Hepatic stellate cell (primary cell): Measurements from ENCODE around the gene C9orf152.
"Not testable (repeated sequence)": the region's sequence is repeated elsewhere in the genome, so short reads cannot be mapped to it uniquely, and the experiment has no call there.

ENCODE experiments used
- DNase-seq: peaks from one replicate; pipeline ENCODE4 v3.0.0; 2011; ENCODE audit warnings: low spot score

Gene C9orf152, protein sequence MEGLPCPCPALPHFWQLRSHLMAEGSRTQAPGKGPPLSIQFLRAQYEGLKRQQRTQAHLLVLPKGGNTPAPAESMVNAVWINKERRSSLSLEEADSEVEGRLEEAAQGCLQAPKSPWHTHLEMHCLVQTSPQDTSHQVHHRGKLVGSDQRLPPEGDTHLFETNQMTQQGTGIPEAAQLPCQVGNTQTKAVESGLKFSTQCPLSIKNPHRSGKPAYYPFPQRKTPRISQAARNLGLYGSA

DNA sequence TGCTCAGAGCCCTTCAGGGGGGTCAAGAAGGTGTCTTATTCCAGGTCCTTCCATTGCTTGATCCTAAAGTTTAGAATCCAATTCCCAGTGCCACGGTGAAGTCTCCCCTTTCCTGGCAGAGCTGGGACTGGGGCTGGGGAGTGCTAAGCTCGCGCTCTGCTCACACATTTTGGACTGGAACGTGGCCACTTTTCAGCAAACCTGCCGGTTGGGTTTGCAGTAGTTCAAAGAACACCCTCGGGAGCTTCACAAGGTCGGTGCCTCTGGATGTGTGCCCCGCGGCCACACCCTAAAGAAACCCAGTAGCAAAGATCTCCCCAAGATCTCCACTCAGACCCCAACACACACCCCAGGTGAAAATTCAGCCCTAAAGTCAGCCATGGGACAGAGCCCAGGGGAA, at the start of gene C9orf152:
C9orf152 (minus strand) TSS at position 129 of the 400 bp plus-strand sequence. CDS start 580 bp downstream, outside the sequence.
- no peak for DNase-seq

DNA sequence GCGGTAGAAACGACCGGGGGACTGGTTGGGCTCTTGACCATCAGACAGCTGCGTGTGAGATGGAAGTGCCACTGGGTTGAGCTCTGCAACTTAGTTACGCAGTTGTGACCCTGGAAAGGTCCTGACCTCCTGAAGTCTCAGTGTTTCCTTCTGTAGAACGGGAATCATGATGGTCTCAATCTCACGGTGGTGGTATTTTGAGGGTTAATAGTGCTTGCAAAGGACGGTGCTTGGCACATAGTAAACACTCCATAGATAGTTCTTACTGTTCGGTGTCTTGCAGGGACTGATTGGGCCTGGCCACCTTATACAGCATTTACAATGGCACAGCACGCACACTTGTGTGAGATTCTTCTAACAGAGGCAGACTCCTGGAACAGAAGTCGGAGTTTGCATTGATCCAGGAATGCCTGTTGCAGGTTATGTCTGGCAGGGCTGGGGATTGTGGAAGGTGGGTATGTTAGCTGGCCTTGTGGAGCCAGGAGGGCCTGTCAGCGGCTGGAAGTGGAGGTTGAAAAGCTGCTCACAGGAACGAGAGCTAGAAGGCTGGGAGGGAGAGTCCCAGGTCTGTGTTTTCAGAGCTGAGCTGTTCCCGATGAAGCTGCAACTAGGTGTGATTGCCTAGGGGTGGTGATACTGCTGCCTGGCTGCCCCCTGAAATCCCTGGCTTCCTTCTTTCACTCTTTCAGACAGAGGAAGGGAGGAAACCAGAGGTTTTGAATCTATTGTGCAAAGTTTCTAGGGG, 49.3 kb upstream of the C9orf152 start:
- DNase-seq = no peak

DNA sequence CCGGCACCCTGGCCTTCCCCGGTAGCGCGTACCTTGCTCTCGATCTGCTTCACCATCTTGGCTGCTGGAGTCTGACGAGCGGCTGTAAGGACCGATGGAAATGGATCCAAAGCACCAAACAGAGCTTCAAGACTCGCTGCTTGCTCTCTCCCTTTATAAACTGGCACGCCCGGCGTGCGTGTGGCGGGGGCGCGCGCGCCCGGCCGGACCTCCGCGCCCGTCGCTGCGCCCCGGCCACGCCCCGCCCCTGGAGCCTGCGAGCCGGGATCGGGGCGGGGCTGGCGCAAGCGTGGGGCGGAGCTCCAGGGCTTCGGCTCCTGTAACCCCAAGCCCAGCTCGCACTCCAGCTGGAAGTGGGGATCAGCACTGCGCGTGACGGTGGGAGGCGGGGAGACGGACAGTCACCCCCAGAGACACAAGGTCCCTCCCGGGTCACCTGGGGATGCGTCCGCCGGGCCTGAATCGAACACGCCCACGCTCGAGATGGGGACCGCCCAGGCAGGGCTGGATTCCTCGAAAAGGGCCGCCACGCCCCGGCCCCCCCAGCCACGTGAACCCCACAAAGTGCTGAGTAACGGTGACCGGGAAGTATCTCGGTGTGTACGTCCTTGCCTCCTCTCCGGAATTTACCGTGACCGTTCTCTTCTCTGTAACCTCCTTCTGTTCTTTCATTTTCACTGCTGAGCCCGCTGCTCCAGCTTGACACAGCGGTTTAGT, 48.6 kb upstream of the C9orf152 start, which contains the start of gene TXN:
TXN (minus strand) TSS at position 128 of the 717 bp plus-strand sequence; CDS start at position 56, 72 bp downstream.
- DNase-seq = peak; percentile 88

DNA sequence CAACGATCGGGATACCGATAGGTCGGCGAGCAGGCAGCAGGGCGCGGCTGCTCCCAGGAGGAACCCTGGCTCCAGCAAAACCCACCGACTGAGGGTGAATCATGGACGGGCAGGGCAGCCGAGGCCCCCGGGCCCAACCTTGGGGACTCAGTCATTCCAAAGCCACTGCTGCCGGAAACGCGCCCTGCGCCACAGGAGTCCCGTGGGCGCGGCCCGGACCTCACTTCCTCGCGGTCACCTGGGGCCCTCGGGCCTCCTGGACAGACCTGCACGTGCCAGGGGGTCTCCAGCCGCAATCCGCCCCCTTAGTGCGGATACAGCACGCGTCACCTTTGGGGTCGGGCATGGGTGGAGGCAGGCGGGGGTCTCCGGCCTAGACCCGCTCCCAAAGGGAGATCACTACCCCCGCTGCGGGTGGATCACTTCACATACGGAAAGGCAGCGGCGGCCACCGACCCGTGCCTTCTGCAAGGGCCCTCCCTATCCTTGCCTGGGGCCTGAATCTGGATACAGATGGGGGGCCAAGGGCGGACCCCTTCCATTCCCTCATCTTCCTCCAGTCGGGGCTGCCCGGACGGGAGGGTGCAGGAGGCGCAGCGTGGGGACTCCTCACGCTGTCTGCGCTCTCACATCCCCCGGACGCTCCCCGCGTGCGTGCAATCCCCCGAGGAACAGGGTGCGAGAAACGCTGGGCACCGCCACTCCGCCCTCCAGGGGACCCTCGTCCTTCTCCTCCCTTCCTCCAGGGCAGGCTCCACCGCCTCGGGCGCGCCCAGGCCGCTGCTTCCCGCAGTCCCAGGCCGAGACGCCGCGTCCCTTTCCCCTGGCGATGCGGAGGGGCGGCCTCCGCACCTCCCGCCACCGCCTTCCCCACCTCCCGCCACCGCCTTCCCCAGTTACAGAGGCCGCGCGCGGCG, 47.8 kb upstream of the C9orf152 start:
- DNase-seq = peak; percentile 40

DNA sequence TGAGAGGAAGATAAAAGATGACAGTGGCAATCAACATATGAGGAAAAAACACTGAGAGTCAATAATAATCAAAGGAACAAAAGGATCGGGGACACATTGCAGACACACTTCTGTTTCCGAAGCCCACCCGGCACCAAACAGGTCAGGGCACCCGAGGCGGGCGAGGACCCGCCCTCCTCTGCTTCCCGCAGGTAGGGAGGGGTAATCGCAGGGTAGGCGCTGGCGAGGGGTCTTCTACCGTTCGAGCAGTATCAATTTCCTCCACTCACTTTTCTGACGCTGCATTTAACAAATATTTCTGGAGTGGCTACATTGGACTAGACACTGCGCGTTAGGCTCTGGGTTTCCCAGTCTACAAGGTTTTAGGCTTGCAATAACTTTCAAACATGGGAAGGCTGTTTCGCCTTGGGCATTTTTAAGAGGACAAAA, 47.1 kb upstream of the C9orf152 start:
- DNase-seq = no peak

DNA sequence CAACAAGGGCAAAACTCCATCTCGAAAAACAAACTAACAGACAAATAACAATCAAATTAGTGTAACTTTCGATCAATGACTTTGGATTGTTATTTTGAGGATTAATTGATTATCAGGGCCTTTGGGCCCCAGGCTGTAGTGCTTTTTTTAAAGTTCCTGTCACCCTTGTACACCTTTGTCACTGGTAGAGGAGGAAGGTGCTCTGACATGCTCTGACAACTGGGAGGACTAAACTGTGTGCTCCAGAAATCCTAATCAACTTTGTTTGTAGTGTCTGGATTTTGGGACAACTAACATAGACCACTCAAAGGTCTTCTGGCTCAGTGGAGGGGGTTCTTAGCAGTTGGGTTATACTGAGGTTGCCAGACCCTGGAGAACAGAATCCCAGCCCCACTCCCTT, 46.5 kb upstream of the C9orf152 start:
- DNase-seq = no peak

DNA sequence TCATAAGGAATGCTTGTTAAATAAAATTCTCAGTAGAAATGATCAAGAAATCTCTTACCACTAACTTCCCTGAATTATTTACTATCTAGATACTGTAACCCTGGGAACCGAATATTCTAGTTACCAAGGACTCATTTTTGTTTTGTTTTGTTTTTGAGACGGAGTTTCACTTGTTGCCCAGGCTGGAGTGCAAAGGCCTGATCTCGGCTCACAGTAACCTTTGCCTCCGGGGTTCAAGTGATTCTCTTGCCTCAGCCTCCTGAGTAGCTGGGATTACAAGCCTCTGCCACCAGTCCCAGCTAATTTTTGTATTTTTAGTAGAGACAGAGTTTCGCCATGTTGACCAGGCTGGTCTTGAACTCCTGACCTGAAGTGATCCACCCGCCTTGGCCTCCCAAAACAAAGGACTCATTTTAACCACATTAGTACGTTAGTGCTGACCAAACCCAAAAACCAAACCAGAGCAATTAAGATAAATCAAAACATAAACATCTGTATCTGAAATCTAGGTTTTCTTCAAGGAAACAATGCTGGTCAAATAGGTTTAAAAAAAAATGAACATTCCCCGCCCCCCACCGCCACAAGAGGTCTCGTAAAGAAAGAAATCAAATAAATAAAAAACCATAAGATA, 44.7 kb upstream of the C9orf152 start:
- DNase-seq = no peak

DNA sequence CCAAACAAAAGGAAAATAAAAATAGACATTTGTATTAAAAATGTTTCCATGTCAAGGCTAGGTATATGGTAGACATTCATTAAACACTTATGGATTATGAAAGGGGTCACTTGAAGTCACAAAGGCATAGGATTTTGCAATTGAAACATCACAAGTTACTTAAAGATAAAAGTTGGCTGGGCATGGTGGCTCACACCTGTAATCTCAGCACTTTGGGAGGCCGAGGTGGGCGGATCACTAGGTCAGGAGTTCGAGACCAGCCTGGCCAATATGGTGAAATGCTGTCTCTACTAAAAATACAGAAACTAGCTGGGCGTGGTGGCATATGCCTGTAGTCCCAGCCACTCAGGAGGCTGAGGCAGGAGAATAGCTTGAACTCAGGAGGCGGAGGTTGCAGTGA, 43.8 kb upstream of the C9orf152 start:
- not testable (repeated sequence) for DNase-seq

DNA sequence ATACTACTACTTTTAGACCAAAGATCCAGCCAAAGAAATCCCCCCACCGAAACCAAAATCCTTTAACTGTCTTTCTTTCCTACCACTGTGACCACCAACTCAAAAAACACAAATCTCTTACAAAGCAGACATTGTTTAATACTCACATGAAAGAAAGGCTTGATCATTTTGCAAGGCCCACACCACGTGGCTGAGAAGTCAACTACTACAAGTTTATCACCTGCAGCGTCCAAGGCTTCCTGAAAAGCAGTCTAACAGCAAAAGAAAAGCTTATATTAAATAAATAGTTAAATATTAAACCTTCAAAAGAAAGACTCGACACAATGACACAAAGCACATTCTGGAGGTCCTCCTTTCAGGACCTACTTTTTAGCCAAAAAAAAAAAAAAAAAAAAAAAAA, 43.3 kb upstream of the C9orf152 start:
- DNase-seq = no peak

DNA sequence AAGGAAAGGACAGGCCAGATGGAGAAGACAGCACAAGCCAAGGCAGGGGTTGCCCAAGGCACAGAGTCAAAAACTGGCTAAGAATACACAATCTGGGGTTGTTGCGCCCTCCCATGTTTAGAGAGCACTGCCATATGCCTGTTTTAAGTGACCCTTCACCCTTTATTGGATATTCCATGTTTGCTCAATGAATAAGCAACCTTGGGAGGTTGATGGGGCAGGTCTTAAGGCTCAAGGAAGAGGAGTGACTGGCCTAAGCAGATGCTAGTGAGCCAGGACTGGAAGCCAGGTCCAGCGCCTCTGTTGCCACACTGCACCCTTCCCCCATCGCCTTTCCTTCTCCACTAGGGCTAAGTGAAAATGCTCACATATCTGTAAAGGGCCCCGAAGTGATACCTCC, 41.6 kb upstream of the C9orf152 start:
- no peak for DNase-seq

DNA sequence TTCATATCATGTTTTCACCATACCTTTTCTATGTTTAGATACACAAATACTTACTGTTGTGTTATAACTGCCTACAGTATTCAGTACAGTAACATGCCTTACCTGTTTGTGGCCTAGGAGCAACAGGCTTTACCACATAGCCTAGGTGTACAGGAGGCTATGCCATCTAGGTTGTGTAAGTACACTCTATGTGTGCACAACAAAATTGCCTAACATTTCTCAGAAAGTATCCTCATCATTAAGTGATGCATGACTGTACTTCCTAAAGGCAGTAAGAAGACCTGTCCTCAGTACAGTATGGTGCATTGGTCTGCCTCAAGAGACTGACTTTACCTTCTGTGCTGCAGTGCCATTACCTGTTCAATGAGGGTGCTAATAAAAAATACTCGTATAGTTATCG, 40.4 kb upstream of the C9orf152 start:
- no peak for DNase-seq

DNA sequence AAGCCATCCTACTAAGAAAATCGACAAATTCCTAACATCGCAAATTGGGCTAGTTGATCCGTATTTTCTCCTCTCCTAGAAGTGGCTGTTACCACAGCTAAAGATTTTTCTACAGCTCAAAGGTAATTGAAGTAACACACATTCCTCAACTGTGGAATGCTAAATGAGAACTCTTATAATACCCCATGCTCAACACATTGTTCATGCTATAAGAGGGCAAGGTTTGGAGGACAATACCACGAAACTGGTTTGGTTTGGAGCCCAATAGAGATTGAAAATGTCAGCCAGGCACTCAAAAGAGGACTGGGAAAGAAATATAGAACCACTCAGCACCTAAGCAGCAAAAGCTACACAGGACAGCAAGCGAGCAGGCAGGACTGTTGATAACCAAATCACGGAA, 38.3 kb upstream of the C9orf152 start:
- DNase-seq = no peak

DNA sequence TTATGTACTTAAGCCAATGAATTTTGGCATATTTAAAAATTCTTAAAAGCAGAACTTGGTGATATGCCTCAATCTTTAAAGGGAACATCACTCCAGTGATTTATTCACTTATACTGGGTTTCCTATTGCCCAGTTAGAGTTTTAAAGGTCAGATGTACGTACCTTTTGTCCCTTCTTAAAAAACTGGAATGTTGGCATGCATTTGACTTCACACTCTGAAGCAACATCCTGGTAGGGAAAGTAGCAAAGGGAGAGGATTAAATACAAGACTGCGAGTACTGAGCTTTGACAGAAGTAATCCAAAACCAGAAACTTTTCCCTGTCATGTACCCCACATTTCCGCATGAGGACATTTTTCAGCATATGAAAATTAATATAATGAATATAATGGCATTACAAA, 36.7 kb upstream of the C9orf152 start:
- no peak for DNase-seq

DNA sequence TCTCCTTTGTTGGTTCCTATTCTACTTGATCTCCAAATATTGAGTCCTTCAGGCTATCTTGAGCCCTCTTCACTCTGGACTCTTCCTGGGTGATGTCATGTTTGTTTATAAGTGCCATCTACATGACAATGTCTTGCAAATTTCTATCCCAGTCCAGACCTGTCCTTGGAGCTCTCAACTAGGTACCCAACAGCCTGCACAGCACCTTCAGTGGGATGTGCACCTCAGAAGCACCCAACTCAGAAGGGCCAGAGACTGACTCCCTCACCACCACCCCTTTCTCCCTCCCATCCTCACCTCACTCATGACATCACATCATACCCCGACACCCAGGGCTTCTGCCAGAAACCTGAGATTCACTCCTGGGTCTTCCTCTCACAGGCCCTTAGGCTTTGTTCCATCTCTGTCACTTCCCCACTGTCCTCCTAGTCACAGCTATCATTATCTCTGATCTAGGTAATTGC, 33.9 kb upstream of the C9orf152 start:
- DNase-seq = no peak

DNA sequence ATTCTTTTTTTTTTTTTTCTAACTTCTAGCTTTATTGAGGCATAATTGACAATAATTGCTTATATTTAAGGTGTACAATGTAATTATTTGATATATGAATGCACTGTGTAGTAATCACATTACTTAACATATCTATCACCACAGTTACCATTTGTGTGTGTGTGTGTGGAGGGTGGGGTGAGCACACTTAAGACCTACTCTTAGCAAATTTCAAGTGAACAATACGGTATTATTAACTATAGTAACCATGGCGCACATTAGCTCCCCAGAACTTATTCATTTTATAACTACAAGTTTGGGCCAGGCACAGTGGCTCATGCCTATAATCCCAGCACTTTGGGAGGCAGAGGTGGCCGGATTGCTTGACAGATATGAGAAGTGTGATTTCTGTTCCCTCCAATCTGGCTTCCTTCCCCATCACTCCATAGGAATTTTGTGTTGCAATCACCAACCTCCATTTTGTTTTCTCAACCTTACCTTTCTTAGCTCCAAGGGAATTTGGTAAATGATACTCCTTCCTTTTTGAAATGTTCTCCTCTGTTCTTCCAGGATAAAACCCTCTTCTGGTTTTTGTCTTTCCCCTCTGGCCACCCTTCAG, 33.4 kb upstream of the C9orf152 start:
- no peak for DNase-seq

DNA sequence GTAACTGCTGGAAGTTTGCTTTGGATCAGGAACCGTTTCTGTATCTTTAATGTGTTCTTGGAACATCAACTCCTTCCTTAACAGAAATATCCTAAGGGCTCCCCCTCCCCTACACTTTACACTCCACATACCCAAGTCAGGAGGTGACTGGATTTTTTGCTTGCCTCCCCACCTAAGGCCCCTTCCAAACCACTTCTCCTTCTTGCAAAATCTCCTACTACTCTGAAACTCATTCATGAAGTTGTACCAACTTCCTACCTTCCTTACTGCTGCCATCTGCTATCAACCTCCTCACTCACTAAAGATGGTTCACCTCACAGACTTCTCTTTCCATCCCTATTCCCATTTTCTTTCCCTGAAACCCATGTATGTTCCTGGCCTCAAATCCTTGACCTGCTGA, 32.2 kb upstream of the C9orf152 start:
- DNase-seq = no peak

DNA sequence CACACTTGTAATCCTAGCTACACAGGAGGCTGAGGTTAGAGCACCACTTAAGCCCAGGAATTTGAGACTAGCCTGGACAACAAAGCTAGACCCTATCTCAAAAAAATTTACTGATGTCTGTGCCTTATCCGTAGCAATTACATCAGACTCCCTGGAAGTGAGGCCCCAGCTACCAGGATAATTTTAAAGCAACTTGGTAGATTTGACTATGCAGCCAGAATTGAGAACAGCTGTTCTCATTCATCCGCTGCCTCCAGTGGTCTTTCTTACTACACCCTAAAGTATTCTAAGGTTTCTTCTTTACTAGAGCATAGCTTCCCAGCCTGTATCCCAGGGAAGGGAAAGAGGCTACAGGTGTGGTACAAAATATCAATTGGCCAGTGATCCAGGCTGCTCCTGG, 20.4 kb upstream of the C9orf152 start:
- no peak for DNase-seq

DNA sequence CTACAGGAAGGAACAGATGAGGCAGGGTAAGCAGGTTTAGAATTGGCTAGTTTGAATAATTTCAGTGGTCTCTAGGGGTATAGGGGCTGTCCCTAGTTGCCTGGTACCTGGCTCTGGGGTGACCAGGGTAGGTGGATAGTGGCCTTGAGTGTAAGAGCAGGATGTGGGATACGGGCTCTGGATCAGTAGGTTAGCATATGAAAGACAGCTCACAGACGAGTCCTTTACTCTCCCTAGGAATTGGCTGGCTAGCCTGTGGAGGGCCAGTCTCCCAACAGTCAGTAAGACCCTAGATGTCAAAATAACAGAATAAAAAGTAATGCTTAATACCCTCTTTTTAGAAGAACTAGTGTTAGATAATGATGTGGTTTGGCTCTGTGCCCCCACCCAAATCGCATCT, 16.6 kb upstream of the C9orf152 start:
- DNase-seq = no peak

DNA sequence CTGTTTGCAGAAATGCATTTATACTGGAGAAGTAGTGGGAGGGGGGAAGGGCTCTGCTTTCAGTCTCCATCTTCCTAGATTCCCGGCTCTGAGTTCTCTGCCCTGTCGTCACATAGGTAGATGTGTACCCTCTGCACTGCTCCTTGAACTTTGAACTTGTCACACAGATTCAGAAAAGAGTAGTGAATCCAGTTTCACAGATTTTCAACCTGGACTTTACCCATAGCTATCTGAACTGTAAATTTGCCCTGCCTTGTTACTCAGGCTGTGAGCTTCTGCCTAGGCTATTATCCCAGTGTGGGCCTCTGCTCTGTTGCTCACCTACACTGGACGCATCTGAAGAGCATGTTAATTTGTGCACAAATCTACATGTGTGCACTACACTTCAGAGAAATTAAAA, 12.8 kb upstream of the C9orf152 start:
- DNase-seq = no peak

DNA sequence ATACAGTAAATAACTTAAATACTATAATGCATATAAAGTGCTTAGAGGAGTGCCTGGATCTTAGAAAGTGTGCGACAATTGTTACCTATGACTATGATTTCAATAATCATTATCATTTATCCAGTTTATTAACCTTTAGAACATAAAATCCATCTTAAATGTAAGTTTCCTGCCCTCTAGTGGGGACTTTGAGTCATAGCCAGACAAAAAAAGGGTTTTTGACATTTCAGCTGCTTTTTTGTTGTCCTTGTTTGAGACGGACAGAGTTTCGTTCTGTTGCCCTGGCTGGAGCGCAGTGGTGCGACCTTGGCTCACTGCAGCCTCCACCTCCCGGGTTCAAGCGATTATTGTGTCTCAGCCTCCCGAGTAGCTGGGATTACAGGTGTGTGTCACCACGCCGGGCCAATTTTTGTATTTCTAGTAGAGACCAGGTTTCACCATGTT, 9.7 kb upstream of the C9orf152 start:
- DNase-seq = no peak
